NAMALWA (cell line): ENCODE data around the gene NT5DC3.
A peak's percentile ranks its signal among the peaks of the same experiment; 100 is the strongest.
"Not testable (repeated sequence)": the region's sequence is repeated elsewhere in the genome, so short reads cannot be mapped to it uniquely, and the experiment has no call there.

Experiments used
- DNase-seq: peaks from one replicate; pipeline ENCODE4 v3.0.0-alpha.2; 2015; ENCODE audit warnings: low spot score

NT5DC3 gene

GRCh38 chr12:103832048-103832997 lies 8.7 kb downstream of the NT5DC3 start:
- peak; percentile 51 for DNase-seq

GRCh38 chr12:103830730-103831320 lies 10.2 kb downstream of the NT5DC3 start:
- DNase-seq, result no peak

GRCh38 chr12:103830025-103830725 lies 10.9 kb downstream of the NT5DC3 start:
- no peak for DNase-seq

- no peak for DNase-seq
These were observed 11.9 kb downstream of the NT5DC3 start for GRCh38 chr12:103829092-103829491.

- no peak for DNase-seq
These were observed 13.1 kb downstream of the NT5DC3 start for GRCh38 chr12:103827911-103828391.

- no peak for DNase-seq
These were observed 16.2 kb downstream of the NT5DC3 start for GRCh38 chr12:103824845-103825244.

GRCh38 chr12:103824290-103824689 lies 16.7 kb downstream of the NT5DC3 start:
- no peak for DNase-seq

GRCh38 chr12:103823871-103824270 lies 17.2 kb downstream of the NT5DC3 start:
- no peak for DNase-seq

GRCh38 chr12:103821773-103822172 lies 19.3 kb downstream of the NT5DC3 start:
- DNase-seq, result no peak

- no peak for DNase-seq
These were observed 20.0 kb downstream of the NT5DC3 start for GRCh38 chr12:103820881-103821489.

- no peak for DNase-seq
These were observed 20.7 kb downstream of the NT5DC3 start for GRCh38 chr12:103820361-103820760.

- DNase-seq, result no peak
These were observed 21.1 kb downstream of the NT5DC3 start for GRCh38 chr12:103819892-103820291.

GRCh38 chr12:103819312-103819711 lies 21.7 kb downstream of the NT5DC3 start:
- DNase-seq, result no peak

- no peak for DNase-seq
These were observed 23.2 kb downstream of the NT5DC3 start for GRCh38 chr12:103817791-103818190.

GRCh38 chr12:103816663-103817062 lies 24.4 kb downstream of the NT5DC3 start:
- DNase-seq, result no peak

GRCh38 chr12:103814436-103814835 lies 26.6 kb downstream of the NT5DC3 start:
- no peak for DNase-seq

- no peak for DNase-seq
These were observed 27.1 kb downstream of the NT5DC3 start for GRCh38 chr12:103813949-103814348.

GRCh38 chr12:103813426-103813825 lies 27.6 kb downstream of the NT5DC3 start:
- DNase-seq, result no peak

GRCh38 chr12:103812789-103813188 lies 28.2 kb downstream of the NT5DC3 start:
- DNase-seq, result no peak

- DNase-seq, result no peak
These were observed 29.2 kb downstream of the NT5DC3 start for GRCh38 chr12:103811791-103812190.

GRCh38 chr12:103810111-103810510 lies 30.9 kb downstream of the NT5DC3 start:
- DNase-seq, result no peak

GRCh38 chr12:103809639-103810038 lies 31.4 kb downstream of the NT5DC3 start:
- DNase-seq, result not testable (repeated sequence)
